ENCODE data around the gene KLHL6. TPM values are rescaled to one million over a fixed set of nuclear protein-coding genes. Genes with fewer than 3 reads are reported as not detected.

KLHL6 gene
- total RNA-seq, 1 donor from 2014 or later, result 46.1 TPM

- DNase-seq (ENCODE audit: low spot score), result no peak
- H3K4me1 Mint-ChIP-seq (ENCODE audit: unreplicated experiment), result peaks cover 2% of the 10 kb centered on the region
- TF ChIP-seq CTCF (IDR thresholded peaks at IDR 0.05; ENCODE audit: unreplicated experiment), result no peak
- no peak overlapping the region for H3K4me3 Mint-ChIP-seq (ENCODE audit: unreplicated experiment)
- no peak overlapping the region for H3K27ac Mint-ChIP-seq (ENCODE audit: unreplicated experiment)
- H3K36me3 Mint-ChIP-seq (ENCODE audit: low read depth, unreplicated experiment), result no peaks in the 10 kb centered on the region
- H3K9me3 Mint-ChIP-seq (ENCODE audit: unreplicated experiment), result no peaks in the 10 kb centered on the region
- H3K27me3 Mint-ChIP-seq (ENCODE audit: unreplicated experiment), result peaks cover 3% of the 10 kb centered on the region
These were observed 11.4 kb upstream of the KLHL6 start for GRCh38 chr3:183566880-183567279.

- peaks cover 3% of the 10 kb centered on the region for H3K27me3 Mint-ChIP-seq (ENCODE audit: unreplicated experiment)
- no peak overlapping the region for H3K4me3 Mint-ChIP-seq (ENCODE audit: unreplicated experiment)
- H3K9me3 Mint-ChIP-seq (ENCODE audit: unreplicated experiment), result no peaks in the 10 kb centered on the region
- DNase-seq (ENCODE audit: low spot score), result no peak
- no peaks in the 10 kb centered on the region for H3K36me3 Mint-ChIP-seq (ENCODE audit: low read depth, unreplicated experiment)
- TF ChIP-seq CTCF (IDR thresholded peaks at IDR 0.05; ENCODE audit: unreplicated experiment), result no peak
- H3K4me1 Mint-ChIP-seq (ENCODE audit: unreplicated experiment), result peaks cover 6% of the 10 kb centered on the region
- no peak overlapping the region for H3K27ac Mint-ChIP-seq (ENCODE audit: unreplicated experiment)
These were observed 8.5 kb upstream of the KLHL6 start for GRCh38 chr3:183564046-183564445.

- no peak for DNase-seq (ENCODE audit: low spot score)
- Mint-ChIP-seq H3K27me3 (ENCODE audit: unreplicated experiment) (peaks cover 5% of the 10 kb centered on the region), H3K4me3 (ENCODE audit: unreplicated experiment) (no peak overlapping the region), H3K9me3 (ENCODE audit: unreplicated experiment) (no peaks in the 10 kb centered on the region), H3K27ac (ENCODE audit: unreplicated experiment) (no peak overlapping the region), H3K4me1 (ENCODE audit: unreplicated experiment) (peaks cover 6% of the 10 kb centered on the region), H3K36me3 (ENCODE audit: low read depth, unreplicated experiment) (no peaks in the 10 kb centered on the region)
- no peak for TF ChIP-seq CTCF (IDR thresholded peaks at IDR 0.05; ENCODE audit: unreplicated experiment)
These were observed 8.0 kb upstream of the KLHL6 start for GRCh38 chr3:183563536-183563874.

GRCh38 chr3:183560607-183561006, 5.1 kb upstream of the KLHL6 start:
- no peak for TF ChIP-seq CTCF (IDR thresholded peaks at IDR 0.05; ENCODE audit: unreplicated experiment)
- Mint-ChIP-seq H3K4me3 (ENCODE audit: unreplicated experiment) (no peak overlapping the region), H3K27ac (ENCODE audit: unreplicated experiment) (peak overlapping the region; percentile 6), H3K27me3 (ENCODE audit: unreplicated experiment) (peaks cover 2% of the 10 kb centered on the region), H3K36me3 (ENCODE audit: low read depth, unreplicated experiment) (no peaks in the 10 kb centered on the region), H3K4me1 (ENCODE audit: unreplicated experiment) (peaks cover 21% of the 10 kb centered on the region), H3K9me3 (ENCODE audit: unreplicated experiment) (no peaks in the 10 kb centered on the region)
- peak; percentile 17 for DNase-seq (ENCODE audit: low spot score)

GRCh38 chr3:183558495-183558894, 3.0 kb upstream of the KLHL6 start:
- H3K27me3 Mint-ChIP-seq (ENCODE audit: unreplicated experiment), result peaks cover 4% of the 10 kb centered on the region
- peaks cover 10% of the 10 kb centered on the region for H3K36me3 Mint-ChIP-seq (ENCODE audit: low read depth, unreplicated experiment)
- H3K9me3 Mint-ChIP-seq (ENCODE audit: unreplicated experiment), result no peaks in the 10 kb centered on the region
- TF ChIP-seq CTCF (IDR thresholded peaks at IDR 0.05; ENCODE audit: unreplicated experiment), result no peak
- no peak overlapping the region for H3K27ac Mint-ChIP-seq (ENCODE audit: unreplicated experiment)
- H3K4me1 Mint-ChIP-seq (ENCODE audit: unreplicated experiment), result peaks cover 39% of the 10 kb centered on the region
- DNase-seq (ENCODE audit: low spot score), result no peak
- H3K4me3 Mint-ChIP-seq (ENCODE audit: unreplicated experiment), result no peak overlapping the region
